ENCODE measurements around the gene PCSK6.

The PCSK6 gene

GRCh38 chr15:101398247-101398646 is 91.3 kb downstream of the PCSK6 start:
- TF ChIP-seq, protein P1, sequence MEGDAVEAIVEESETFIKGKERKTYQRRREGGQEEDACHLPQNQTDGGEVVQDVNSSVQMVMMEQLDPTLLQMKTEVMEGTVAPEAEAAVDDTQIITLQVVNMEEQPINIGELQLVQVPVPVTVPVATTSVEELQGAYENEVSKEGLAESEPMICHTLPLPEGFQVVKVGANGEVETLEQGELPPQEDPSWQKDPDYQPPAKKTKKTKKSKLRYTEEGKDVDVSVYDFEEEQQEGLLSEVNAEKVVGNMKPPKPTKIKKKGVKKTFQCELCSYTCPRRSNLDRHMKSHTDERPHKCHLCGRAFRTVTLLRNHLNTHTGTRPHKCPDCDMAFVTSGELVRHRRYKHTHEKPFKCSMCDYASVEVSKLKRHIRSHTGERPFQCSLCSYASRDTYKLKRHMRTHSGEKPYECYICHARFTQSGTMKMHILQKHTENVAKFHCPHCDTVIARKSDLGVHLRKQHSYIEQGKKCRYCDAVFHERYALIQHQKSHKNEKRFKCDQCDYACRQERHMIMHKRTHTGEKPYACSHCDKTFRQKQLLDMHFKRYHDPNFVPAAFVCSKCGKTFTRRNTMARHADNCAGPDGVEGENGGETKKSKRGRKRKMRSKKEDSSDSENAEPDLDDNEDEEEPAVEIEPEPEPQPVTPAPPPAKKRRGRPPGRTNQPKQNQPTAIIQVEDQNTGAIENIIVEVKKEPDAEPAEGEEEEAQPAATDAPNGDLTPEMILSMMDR (IDR thresholded peaks at IDR 0.05) = no peak

DNA sequence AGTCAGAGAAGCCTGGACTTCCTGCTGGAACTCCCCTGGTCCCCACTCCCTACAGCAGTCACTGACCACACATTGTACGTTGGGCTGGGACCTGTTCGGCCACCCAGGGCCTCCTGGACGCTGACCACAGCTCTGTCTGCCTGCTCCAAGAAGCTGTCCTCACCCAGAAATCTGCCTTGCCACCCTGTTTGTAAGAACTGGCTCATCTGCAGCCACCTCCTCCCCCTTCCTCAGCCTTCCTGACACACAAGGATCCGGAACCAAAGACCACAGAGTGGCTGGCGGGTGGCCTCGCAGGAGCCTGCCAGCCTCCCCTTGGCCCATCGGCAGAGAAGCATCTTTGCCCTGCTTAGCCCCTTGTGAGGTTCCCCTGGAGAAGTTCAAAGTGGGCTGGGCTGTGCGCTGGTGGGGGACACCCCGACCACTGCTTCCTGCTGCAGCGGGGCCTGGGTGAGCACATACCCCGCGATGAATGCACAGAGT is 91.9 kb downstream of the PCSK6 start:
- TF ChIP-seq, protein P1 (IDR thresholded peaks at IDR 0.05) = no peak

DNA sequence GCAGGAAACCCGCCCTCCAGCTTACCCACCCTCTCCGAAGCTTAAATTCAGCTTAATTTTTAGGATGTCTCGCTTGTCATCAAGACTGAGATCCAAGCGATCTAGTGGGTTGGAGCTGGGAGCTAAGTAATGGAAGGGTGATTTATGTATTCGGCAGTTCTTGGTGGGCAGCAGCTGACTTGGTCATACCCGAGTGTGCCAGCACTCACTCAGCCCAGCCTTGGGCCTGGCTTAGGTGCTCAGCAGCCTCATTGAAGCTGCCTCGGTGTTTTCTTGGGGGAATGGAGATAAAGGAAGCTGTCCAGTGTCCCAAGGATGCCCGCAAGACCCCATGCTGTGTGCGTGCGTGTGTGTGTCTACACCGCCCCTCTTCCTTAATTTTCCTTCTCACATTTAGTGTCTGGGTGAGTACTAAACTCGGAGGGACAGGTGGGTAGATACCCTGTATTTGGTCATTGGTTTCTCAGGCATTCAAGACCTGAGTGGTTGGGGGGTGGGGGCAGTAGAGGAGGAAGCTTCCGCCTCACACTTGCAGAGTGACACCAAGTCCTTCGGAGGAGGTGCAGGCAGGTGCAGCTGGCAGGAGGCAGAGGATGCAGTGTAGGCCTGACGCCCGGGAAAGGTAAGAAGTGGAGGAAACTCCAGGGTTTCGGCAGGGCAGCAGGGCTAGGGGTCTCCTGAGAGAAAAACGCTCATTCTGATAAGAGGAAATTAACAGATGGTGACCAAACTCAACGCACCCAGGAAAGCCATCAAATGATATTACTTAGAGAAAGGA is 92.8 kb downstream of the PCSK6 start:
- TF ChIP-seq, protein P1 (IDR thresholded peaks at IDR 0.05) = no peak

GRCh38 chr15:101394654-101395053 is 94.9 kb downstream of the PCSK6 start:
- TF ChIP-seq, protein P1 (IDR thresholded peaks at IDR 0.05) = no peak

GRCh38 chr15:101394056-101394630 is 95.4 kb downstream of the PCSK6 start:
- TF ChIP-seq, protein P1 (IDR thresholded peaks at IDR 0.05) = no peak

GRCh38 chr15:101393172-101393571 is 96.3 kb downstream of the PCSK6 start:
- TF ChIP-seq, protein P1 (IDR thresholded peaks at IDR 0.05) = no peak

DNA sequence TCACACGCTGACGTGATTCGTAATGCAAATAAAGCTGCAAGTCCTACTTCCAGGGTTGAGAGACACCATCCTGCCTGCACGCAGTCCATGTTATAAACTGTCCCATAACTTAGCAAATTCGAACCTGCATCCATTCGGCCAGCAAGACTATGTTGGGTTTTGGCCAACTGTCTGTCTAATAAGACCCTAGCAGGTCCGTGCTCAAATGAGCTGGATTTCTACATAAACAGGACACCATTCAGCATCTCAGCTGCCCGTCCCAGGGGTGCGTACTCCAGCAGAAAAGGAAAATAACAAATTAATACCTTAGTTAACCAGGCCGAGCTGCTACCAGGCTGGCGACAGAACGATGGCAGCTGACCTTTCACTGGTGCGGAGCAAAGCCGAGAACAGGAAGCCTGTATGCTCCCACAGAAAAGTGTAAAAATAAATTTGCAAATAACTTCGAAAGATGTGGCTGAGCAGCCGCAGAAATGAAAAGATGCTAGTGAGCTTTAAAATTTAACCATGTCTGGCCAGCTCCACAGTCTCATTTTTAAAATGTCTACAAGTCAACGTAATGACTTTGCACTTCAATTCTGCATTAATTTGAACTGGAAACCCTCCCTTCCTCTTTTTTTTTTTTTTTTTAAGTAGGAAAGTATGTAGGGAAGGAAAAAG is 97.4 kb downstream of the PCSK6 start:
- TF ChIP-seq, protein P1 (IDR thresholded peaks at IDR 0.05) = no peak

Data from LNCAP (cell line).